K562 (cell line): ENCODE measurements around the gene ATG12. TPM values are rescaled to one million over a fixed set of nuclear protein-coding genes. Genes with fewer than 3 reads are reported as not detected.

ENCODE experiments used
- ATAC-seq: fragments of 200-7000 bp; cut with Tn5 transposase; 3 replicates; pipeline ENCODE4 v1.9.1; 2020; ENCODE audit warnings: moderate library complexity
- BruUV-seq: library from RNA; stranded (reverse); fragments of 400-500 nt; replicated peaks from 2 replicates; lab custom pipeline; 2021; lab: Mats Ljungman, UMichigan
- CTCF ChIA-PET: fragments of 300-600 bp; formaldehyde crosslinking; extraction: SDS; loops from one replicate; lab custom pipeline; 2021; ENCODE audit warnings: low intra/inter-chr PET ratio; lab: Yijun Ruan, JAX
- POLR2A ChIA-PET: fragments of 300-600, 350-650 bp; sonication (Branson Sonifier 250); formaldehyde crosslinking; extraction: SDS; loops from one replicate; lab custom pipeline; 2021; ENCODE audit warnings: antibody characterized with exemption, inconsistent platforms; lab: Yijun Ruan, JAX
- DNase-seq, 4 experiments: peaks; one replicate each; pipeline versions ENCODE4 v3.0.0 to v3.0.0-alpha.2; 2011 to 2018; ENCODE audit warnings: low spot score in 3 of 4, mixed read lengths in 3 of 4; ENCODE audit errors: extremely low read depth in 1 of 4
- FAIRE-seq: peaks from 2 replicates; lab custom pipeline; 2011; peaks lifted over from hg19 to GRCh38; lab: Jason Lieb, UNC
- H2AFZ ChIP-seq: 2 replicates; pipeline ENCODE4 v1.6.0; 2011; ENCODE audit warnings: low read depth, low read length, control low read depth, inconsistent platforms
- H3K27ac ChIP-seq: fragments of 200-600 bp; 3 replicates; pipeline ENCODE4 v1.8.0; 2011; ENCODE audit warnings: low read depth, mild to moderate bottlenecking, control low read depth, inconsistent platforms, low read length, moderate library complexity, mixed read lengths; ENCODE audit errors: extremely low read depth
- H3K27me3 ChIP-seq, 2 experiments: fragments of 300-600 bp in 1 of 2; 2 replicates in 1 of 2; 3 replicates in 1 of 2; pipeline versions ENCODE4 v1.6.0 to v1.8.0; 2011; ENCODE audit warnings: inconsistent platforms in 2 of 2, low read length in 2 of 2, mild to moderate bottlenecking in 1 of 2, mixed read lengths in 1 of 2, moderate library complexity in 1 of 2; ENCODE audit not compliant: control insufficient read depth in 2 of 2, insufficient read depth in 2 of 2
- H3K36me3 ChIP-seq: fragments of 300-600 bp; 3 replicates; pipeline ENCODE4 v1.8.0; 2011; ENCODE audit warnings: mild to moderate bottlenecking, low read length, inconsistent platforms; ENCODE audit not compliant: control insufficient read depth, insufficient read depth
- H3K4me1 ChIP-seq, 2 experiments: fragments of 200-600 bp in 1 of 2; replicated peaks in 1 of 2; 2 replicates in 1 of 2; 3 replicates in 1 of 2; pipeline versions ENCODE4 v1.5.1 to v1.8.0; 2011; ENCODE audit warnings: inconsistent platforms in 2 of 2, low read length in 2 of 2, mild to moderate bottlenecking in 1 of 2, mixed read lengths in 1 of 2, moderate library complexity in 1 of 2; ENCODE audit not compliant: control insufficient read depth in 2 of 2, insufficient read depth in 2 of 2
- H3K4me2 ChIP-seq: 2 replicates; pipeline ENCODE4 v1.6.1; 2011; ENCODE audit warnings: low read length, control low read depth, inconsistent platforms, mixed read lengths; ENCODE audit not compliant: insufficient read depth
- H3K4me3 ChIP-seq: fragments of 200-600 bp; sonication (generic), shearing (Covaris generic); 2 replicates; pipeline ENCODE4 v1.5.1; 2016; ENCODE audit warnings: control low read depth, inconsistent platforms
- H3K79me2 ChIP-seq: fragments of 200-600 bp; 3 replicates; pipeline ENCODE4 v1.8.0; 2011; ENCODE audit warnings: low read length, inconsistent platforms; ENCODE audit not compliant: control insufficient read depth, insufficient read depth
- H3K9ac ChIP-seq, 2 experiments: 2 replicates each; pipeline versions ENCODE4 v1.6.0 to v1.6.1; 2011; ENCODE audit warnings: low read depth in 2 of 2, low read length in 2 of 2, control low read depth in 1 of 2, inconsistent platforms in 1 of 2, mild to moderate bottlenecking in 1 of 2, mixed read lengths in 1 of 2; ENCODE audit not compliant: insufficient read depth in 1 of 2
- H3K9me1 ChIP-seq: one replicate; pipeline ENCODE4 v1.6.0; 2011; ENCODE audit warnings: inconsistent platforms, mild to moderate bottlenecking, low read length, moderate library complexity; ENCODE audit not compliant: control insufficient read depth, insufficient read depth
- H3K9me3 ChIP-seq: replicated peaks from 2 replicates; pipeline ENCODE4 v1.5.1; 2011; ENCODE audit warnings: low read depth, low read length, inconsistent platforms; ENCODE audit not compliant: control insufficient read depth, insufficient read depth
- H4K20me1 ChIP-seq: replicated peaks from 2 replicates; pipeline ENCODE4 v1.6.1; 2011; ENCODE audit warnings: low read length, inconsistent platforms, mixed read lengths; ENCODE audit not compliant: control insufficient read depth, insufficient read depth
- GATAD2B ChIP-seq: fragments of 450-650 bp; IDR thresholded peaks from 2 replicates; pipeline ENCODE4 v1.6.1; 2017; ENCODE audit warnings: mild to moderate bottlenecking, borderline replicate concordance
- IFI16 ChIP-seq: fragments of 250-450 bp; sonication (Bioruptor Pico); IDR thresholded peaks from 2 replicates; pipeline ENCODE4 v2.1.2; 2022; ENCODE audit warnings: mild to moderate bottlenecking, inconsistent platforms
- KLF16 ChIP-seq: IDR thresholded peaks from 2 replicates; pipeline ENCODE4 v1.6.1; 2016; ENCODE audit warnings: antibody characterized with exemption
- MCM5 ChIP-seq: fragments of 450-650 bp; IDR thresholded peaks from 2 replicates; pipeline ENCODE4 v1.6.1; 2016; ENCODE audit warnings: low read depth
- RAD21 ChIP-seq, 2 experiments: fragments of 250-450 bp in 1 of 2; fragments of 450-650 bp in 1 of 2; sonication (Bioruptor Pico) in 1 of 2; formaldehyde crosslinking in 1 of 2; IDR thresholded peaks in 1 of 2; conservative IDR thresholded peaks in 1 of 2; 2 replicates each; pipeline versions ENCODE4 v1.4.0 to v1.8.0; 2020 to 2022; ENCODE audit warnings: mild to moderate bottlenecking in 2 of 2, moderate library complexity in 1 of 2
- RBBP5 ChIP-seq: fragments of 200-600 bp; sonication (generic); IDR thresholded peaks from 2 replicates; pipeline ENCODE4 v1.6.1; 2012; ENCODE audit warnings: borderline replicate concordance, mild to moderate bottlenecking, low read length, control low read depth, inconsistent platforms; ENCODE audit not compliant: insufficient read depth, poor library complexity, severe bottlenecking
- SMAD1 ChIP-seq: fragments of 150-350 bp; IDR thresholded peaks from 2 replicates; pipeline ENCODE4 v1.6.1; 2014; ENCODE audit warnings: low read length, low read depth; ENCODE audit not compliant: partially characterized antibody
- SNIP1 ChIP-seq: fragments of 450-650 bp; IDR thresholded peaks from 2 replicates; pipeline ENCODE4 v1.7.1; 2017; ENCODE audit warnings: low read depth, mild to moderate bottlenecking
- SRSF7 ChIP-seq: fragments of 200-400 bp; formaldehyde crosslinking; optimal IDR thresholded peaks from 2 replicates; pipeline ENCODE3; 2017; ENCODE audit warnings: mild to moderate bottlenecking, low read depth, low read length
- ZNF134 ChIP-seq: fragments of 250-450 bp; sonication (Bioruptor Pico); conservative IDR thresholded peaks from 2 replicates; pipeline ENCODE4 v1.4.0; 2020
- ZNF764 ChIP-seq: fragments of 250-450 bp; sonication (Bioruptor Pico); IDR thresholded peaks from 2 replicates; pipeline ENCODE4 v1.4.0; 2020; ENCODE audit warnings: low read depth, mild to moderate bottlenecking, moderate library complexity
- WGBS: fragments of 100-300 bp; shearing (Covaris generic); methylation state at CpG from one replicate; pipeline ENCODE4 v1.1.6; 2016; ENCODE audit warnings: low coverage, mixed read lengths; ENCODE audit not compliant: insufficient coverage; ENCODE audit errors: missing lambda C conversion rate; 5-methylcytosine and 5-hydroxymethylcytosine counted together
- in situ Hi-C: fragments of 300-500 bp; cut with MboI; formaldehyde crosslinking; loops from 4 replicates; pipeline ENCODE4 v1.15.0; 2018; ENCODE audit warnings: inconsistent platforms, mixed read lengths
- intact Hi-C: fragments of 100-400 bp; cut with micrococcal nuclease; formaldehyde crosslinking; loops from 2 replicates; pipeline ENCODE4 v1.14.2; 2022
- polyA plus RNA-seq, 8 experiments: library from polyadenylated mRNA; depleted of rRNA in 4 of 8; stranded (reverse) in 5 of 8; unstranded in 3 of 8; fragments of >200 nt; fragmentation: Nextera tagmentation in 2 of 8; fragmentation: Illumina TruSeq in 1 of 8; extraction: Ambion mirVana in 2 of 8; extraction: Trizol in 1 of 8; gene quantifications; 2 replicates each; pipeline versions ENCODE4 v1.2.1 to v1.2.3, GENCODE V29; 2011 to 2014; ENCODE audit warnings: inconsistent platforms in 1 of 8, missing spikeins in 1 of 8
- total RNA-seq, 7 experiments: library from RNA; depleted of rRNA in 6 of 7; stranded (reverse); fragments of >200 nt in 6 of 7; fragmentation: Illumina TruSeq in 2 of 7; extraction: Trizol in 2 of 7; gene quantifications; 2 replicates each; pipeline versions ENCODE4 v1.2.1 to v1.2.3, GENCODE V29; 2011 to 2021; ENCODE audit warnings: low replicate concordance in 1 of 7
- TF ChIP-seq, protein P1 (sequence below), 3 experiments: fragments of 200-800 bp in 1 of 3; fragments of 250-450 bp in 1 of 3; fragments of 450-650 bp in 1 of 3; sonication (Bioruptor Pico) in 1 of 3; sonication (Bioruptor generic) in 1 of 3; formaldehyde crosslinking in 1 of 3; IDR thresholded peaks; 2 replicates each; pipeline versions ENCODE4 v1.6.1 to v1.8.0; 2016 to 2022; ENCODE audit warnings: mild to moderate bottlenecking in 2 of 3, missing genetic modification characterization in 2 of 3, missing compliant biosample characterization in 1 of 3, moderate library complexity in 1 of 3
- TF ChIP-seq, protein P2 (sequence below): fragments of 250-450 bp; sonication (Bioruptor Pico); IDR thresholded peaks from 2 replicates; pipeline ENCODE4 v1.4.0; 2020; ENCODE audit warnings: mild to moderate bottlenecking, moderate library complexity
- TF ChIP-seq, protein P3 (sequence below): fragments of 200-800 bp; sonication (Bioruptor generic); IDR thresholded peaks from 2 replicates; pipeline ENCODE4 v1.6.1; 2017; ENCODE audit warnings: missing genetic modification characterization, missing compliant biosample characterization

Gene ATG12
- total and polyA plus RNA-seq, 9 of the 15 experiments (the other 6 are each of a cell fraction or from before 2014, with no cell fraction given) = 21.6 to 132 (median 61.3) TPM

DNA sequence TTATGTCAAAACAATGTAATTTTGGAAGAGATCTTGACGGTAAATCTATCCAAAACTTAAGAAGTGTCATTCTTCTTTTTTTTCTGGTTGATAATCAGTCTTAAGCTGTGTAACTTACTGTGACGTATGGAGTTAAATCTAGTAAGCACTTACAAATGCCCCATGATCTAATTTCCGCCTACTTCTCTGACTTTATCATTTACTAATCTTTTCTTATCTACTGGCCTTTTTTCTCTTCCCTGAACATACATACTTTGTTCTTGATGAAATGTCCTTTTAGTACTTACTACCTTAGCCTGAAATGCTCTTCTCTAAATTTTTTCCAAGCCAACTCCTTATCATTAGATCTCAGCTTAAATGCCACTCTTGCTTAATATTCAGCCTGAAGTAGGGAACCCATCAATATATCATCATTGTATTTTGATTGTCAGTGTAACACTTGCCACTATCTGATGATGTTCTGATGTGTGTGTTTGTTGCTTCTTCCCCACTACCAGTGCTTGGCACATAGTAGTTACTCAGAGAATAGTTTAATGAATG is 28.0 kb upstream of the ATG12 start:
- ChIA-PET POLR2A (interaction anchor here (0.9 kb wide), 1 partner anchor 12 kb away, joined by 3 read pairs; no protein-coding TSS in a partner anchor), CTCF (no interaction called here)
- no peak for FAIRE-seq
- DNase-seq = no peak
- 80% methylated on average over 3 of the region's 3 CpGs for WGBS
- Histone ChIP-seq H3K4me1 (no peaks in the 10 kb centered on the region), H3K36me3 (peaks cover 8% of the 10 kb centered on the region; the same call in 2 of the 3 replicates), H3K27me3 (no peaks in the 10 kb centered on the region), H3K9ac (no peak overlapping the region), H3K79me2 (no peaks in the 10 kb centered on the region), H4K20me1 (no peaks in the 10 kb centered on the region), H3K4me2 (no peak overlapping the region), H3K27ac (no peak overlapping the region), H3K4me3 (no peak overlapping the region), H3K9me3 (no peaks in the 10 kb centered on the region), H2AFZ (no peak overlapping the region), H3K9me1 (no peaks in the 10 kb centered on the region)
- in situ Hi-C loops (no loop called here), intact Hi-C loops (no loop called here)
- no peak for ATAC-seq
- no TSS peak for BruUV-seq
- TF ChIP-seq RBBP5 (no peak), ZNF764 (no peak), SRSF7 (no peak), MCM5 (no peak), IFI16 (CRISPR knock-in tag) (no peak), GATAD2B (no peak), ZNF134 (CRISPR knock-in tag) (no peak), SMAD1 (no peak), SNIP1 (no peak), RAD21 (CRISPR knock-in tag; conservative IDR thresholded peaks at IDR 0.05 in 1 of 2, IDR thresholded peaks at IDR 0.05 in 1 of 2) (no peak), KLF16 (no peak)
- TF ChIP-seq, protein P1, sequence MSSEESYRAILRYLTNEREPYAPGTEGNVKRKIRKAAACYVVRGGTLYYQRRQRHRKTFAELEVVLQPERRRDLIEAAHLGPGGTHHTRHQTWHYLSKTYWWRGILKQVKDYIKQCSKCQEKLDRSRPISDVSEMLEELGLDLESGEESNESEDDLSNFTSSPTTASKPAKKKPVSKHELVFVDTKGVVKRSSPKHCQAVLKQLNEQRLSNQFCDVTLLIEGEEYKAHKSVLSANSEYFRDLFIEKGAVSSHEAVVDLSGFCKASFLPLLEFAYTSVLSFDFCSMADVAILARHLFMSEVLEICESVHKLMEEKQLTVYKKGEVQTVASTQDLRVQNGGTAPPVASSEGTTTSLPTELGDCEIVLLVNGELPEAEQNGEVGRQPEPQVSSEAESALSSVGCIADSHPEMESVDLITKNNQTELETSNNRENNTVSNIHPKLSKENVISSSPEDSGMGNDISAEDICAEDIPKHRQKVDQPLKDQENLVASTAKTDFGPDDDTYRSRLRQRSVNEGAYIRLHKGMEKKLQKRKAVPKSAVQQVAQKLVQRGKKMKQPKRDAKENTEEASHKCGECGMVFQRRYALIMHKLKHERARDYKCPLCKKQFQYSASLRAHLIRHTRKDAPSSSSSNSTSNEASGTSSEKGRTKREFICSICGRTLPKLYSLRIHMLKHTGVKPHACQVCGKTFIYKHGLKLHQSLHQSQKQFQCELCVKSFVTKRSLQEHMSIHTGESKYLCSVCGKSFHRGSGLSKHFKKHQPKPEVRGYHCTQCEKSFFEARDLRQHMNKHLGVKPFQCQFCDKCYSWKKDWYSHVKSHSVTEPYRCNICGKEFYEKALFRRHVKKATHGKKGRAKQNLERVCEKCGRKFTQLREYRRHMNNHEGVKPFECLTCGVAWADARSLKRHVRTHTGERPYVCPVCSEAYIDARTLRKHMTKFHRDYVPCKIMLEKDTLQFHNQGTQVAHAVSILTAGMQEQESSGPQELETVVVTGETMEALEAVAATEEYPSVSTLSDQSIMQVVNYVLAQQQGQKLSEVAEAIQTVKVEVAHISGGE (CRISPR knock-in tag; IDR thresholded peaks at IDR 0.05) = no peak
- TF ChIP-seq, protein P2, sequence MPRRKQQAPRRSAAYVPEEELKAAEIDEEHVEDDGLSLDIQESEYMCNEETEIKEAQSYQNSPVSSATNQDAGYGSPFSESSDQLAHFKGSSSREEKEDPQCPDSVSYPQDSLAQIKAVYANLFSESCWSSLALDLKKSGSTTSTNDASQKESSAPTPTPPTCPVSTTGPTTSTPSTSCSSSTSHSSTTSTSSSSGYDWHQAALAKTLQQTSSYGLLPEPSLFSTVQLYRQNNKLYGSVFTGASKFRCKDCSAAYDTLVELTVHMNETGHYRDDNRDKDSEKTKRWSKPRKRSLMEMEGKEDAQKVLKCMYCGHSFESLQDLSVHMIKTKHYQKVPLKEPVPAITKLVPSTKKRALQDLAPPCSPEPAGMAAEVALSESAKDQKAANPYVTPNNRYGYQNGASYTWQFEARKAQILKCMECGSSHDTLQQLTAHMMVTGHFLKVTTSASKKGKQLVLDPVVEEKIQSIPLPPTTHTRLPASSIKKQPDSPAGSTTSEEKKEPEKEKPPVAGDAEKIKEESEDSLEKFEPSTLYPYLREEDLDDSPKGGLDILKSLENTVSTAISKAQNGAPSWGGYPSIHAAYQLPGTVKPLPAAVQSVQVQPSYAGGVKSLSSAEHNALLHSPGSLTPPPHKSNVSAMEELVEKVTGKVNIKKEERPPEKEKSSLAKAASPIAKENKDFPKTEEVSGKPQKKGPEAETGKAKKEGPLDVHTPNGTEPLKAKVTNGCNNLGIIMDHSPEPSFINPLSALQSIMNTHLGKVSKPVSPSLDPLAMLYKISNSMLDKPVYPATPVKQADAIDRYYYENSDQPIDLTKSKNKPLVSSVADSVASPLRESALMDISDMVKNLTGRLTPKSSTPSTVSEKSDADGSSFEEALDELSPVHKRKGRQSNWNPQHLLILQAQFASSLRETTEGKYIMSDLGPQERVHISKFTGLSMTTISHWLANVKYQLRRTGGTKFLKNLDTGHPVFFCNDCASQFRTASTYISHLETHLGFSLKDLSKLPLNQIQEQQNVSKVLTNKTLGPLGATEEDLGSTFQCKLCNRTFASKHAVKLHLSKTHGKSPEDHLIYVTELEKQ (CRISPR knock-in tag) = no peak
- TF ChIP-seq, protein P3, sequence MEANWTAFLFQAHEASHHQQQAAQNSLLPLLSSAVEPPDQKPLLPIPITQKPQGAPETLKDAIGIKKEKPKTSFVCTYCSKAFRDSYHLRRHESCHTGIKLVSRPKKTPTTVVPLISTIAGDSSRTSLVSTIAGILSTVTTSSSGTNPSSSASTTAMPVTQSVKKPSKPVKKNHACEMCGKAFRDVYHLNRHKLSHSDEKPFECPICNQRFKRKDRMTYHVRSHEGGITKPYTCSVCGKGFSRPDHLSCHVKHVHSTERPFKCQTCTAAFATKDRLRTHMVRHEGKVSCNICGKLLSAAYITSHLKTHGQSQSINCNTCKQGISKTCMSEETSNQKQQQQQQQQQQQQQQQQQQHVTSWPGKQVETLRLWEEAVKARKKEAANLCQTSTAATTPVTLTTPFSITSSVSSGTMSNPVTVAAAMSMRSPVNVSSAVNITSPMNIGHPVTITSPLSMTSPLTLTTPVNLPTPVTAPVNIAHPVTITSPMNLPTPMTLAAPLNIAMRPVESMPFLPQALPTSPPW (CRISPR knock-in tag) = no peak
